Common myeloid progenitor, CD34-positive (primary cell): Measurements from ENCODE around the gene AGER.

ENCODE experiments used
- CTCF ChIA-PET: fragments of 350-600 bp; sonication (Branson Sonifier 250); formaldehyde crosslinking; loops from one replicate; lab custom pipeline; 2021; ENCODE audit warnings: antibody characterized with exemption; lab: Charles Lee
- POLR2A ChIA-PET: fragments of 350-600 bp; sonication (Branson Sonifier 250); formaldehyde crosslinking; loops from one replicate; lab custom pipeline; 2021; ENCODE audit warnings: antibody characterized with exemption; lab: Charles Lee
- DNase-seq, 3 donors: peaks; one replicate each; pipeline versions ENCODE4 v3.0.0 to v3.0.0-alpha.2; 2013
- H3K27ac ChIP-seq, 2 experiments: 1 replicate in 1 of 2; 2 replicates in 1 of 2; pipeline ENCODE4 v1.7.0; 2013; ENCODE audit warnings: inconsistent platforms in 2 of 2, low read length in 2 of 2, mild to moderate bottlenecking in 2 of 2, low read depth in 1 of 2, moderate library complexity in 1 of 2; ENCODE audit not compliant: severe bottlenecking in 2 of 2, insufficient read depth in 1 of 2, poor library complexity in 1 of 2
- H3K27me3 ChIP-seq, 5 experiments: replicated peaks in 2 of 5; 1 replicate in 3 of 5; 2 replicates in 2 of 5; pipeline versions ENCODE4 v1.6.1 to v1.7.0; 2013; ENCODE audit warnings: low read length in 4 of 5, mild to moderate bottlenecking in 2 of 5, moderate library complexity in 2 of 5, inconsistent platforms in 1 of 5; ENCODE audit not compliant: insufficient read depth in 5 of 5, control insufficient read depth in 4 of 5
- H3K36me3 ChIP-seq, 4 experiments: 1 replicate in 2 of 4; 2 replicates in 2 of 4; pipeline versions ENCODE4 v1.6.1 to v1.7.0; 2013; ENCODE audit warnings: low read length in 3 of 4, control low read depth in 1 of 4, mild to moderate bottlenecking in 1 of 4; ENCODE audit not compliant: control insufficient read depth in 4 of 4, insufficient read depth in 4 of 4
- H3K4me1 ChIP-seq, 4 experiments: 1 replicate in 3 of 4; 2 replicates in 1 of 4; pipeline versions ENCODE4 v1.6.1 to v1.7.1; 2013; ENCODE audit warnings: low read length in 3 of 4, mild to moderate bottlenecking in 3 of 4, control low read depth in 1 of 4, inconsistent platforms in 1 of 4, moderate library complexity in 1 of 4; ENCODE audit not compliant: control insufficient read depth in 4 of 4, insufficient read depth in 4 of 4; ENCODE audit errors: control extremely low read depth in 1 of 4
- H3K4me3 ChIP-seq, 7 experiments: 1 replicate in 4 of 7; 2 replicates in 3 of 7; pipeline versions ENCODE4 v1.5.1 to v1.7.0; 2013; ENCODE audit warnings: mild to moderate bottlenecking in 7 of 7, low read length in 6 of 7, moderate library complexity in 6 of 7, inconsistent platforms in 2 of 7, low read depth in 2 of 7, control low read depth in 1 of 7; ENCODE audit not compliant: insufficient read depth in 4 of 7, control insufficient read depth in 1 of 7; ENCODE audit errors: extremely low read depth in 1 of 7
- H3K9me3 ChIP-seq, 5 experiments: 1 replicate in 4 of 5; 2 replicates in 1 of 5; pipeline versions ENCODE4 v1.6.1 to v1.7.1; 2013; ENCODE audit warnings: low read length in 4 of 5, mild to moderate bottlenecking in 2 of 5, inconsistent platforms in 1 of 5, low read depth in 1 of 5, moderate library complexity in 1 of 5; ENCODE audit not compliant: control insufficient read depth in 4 of 5, insufficient read depth in 2 of 5; ENCODE audit errors: control extremely low read depth in 1 of 5
- WGBS: methylation state at CpG from one replicate; pipeline ENCODE4 v1.1.5; 2013; ENCODE audit not compliant: insufficient coverage; 5-methylcytosine and 5-hydroxymethylcytosine counted together

Gene AGER

GRCh38 chr6:32190911-32191677 lies 7.0 kb upstream of the AGER start:
- POLR2A ChIA-PET: interaction anchor here (1.2 to 1.7 kb wide), 3 partner anchors 8 to 36 kb away, joined by 3 to 6 read pairs (median 3); no protein-coding TSS in a partner anchor
- CTCF ChIA-PET: interaction anchor here (1.0 to 1.7 kb wide), 5 partner anchors 9 to 72 kb away, joined by 3 to 6 read pairs (median 3); no protein-coding TSS in a partner anchor
- Histone ChIP-seq H3K27ac (peak overlapping the region; percentile 87 to 93), H3K9me3 (no peaks in the 10 kb centered on the region), H3K4me3 (peak overlapping the region in 6 of 7 experiments; percentile 67 to 89 (median 79)), H3K27me3 (no peaks in the 10 kb centered on the region), H3K4me1 (peaks cover 22 to 84% (median 80%) of the 10 kb centered on the region in 4 experiments), H3K36me3 (peaks cover 0 to 27% (median 13%) of the 10 kb centered on the region in 4 experiments)
- no peak for DNase-seq
- WGBS: 85% methylated on average over 3 of the region's 8 CpGs

- ChIA-PET POLR2A (interaction anchor here (1.2 to 1.7 kb wide), 3 partner anchors 7 to 36 kb away, joined by 3 to 6 read pairs (median 3); no protein-coding TSS in a partner anchor), CTCF (interaction anchor here (0.8 to 2.9 kb wide), 6 partner anchors 8 to 25 kb away, joined by 3 to 9 read pairs (median 4); no protein-coding TSS in a partner anchor)
- DNase-seq: peak; percentile 88 to 93 (median 93)
- Histone ChIP-seq H3K36me3 (peaks cover 0 to 29% (median 15%) of the 10 kb centered on the region in 4 experiments), H3K4me3 (peak within 1 kb of the TSS; percentile 51 to 90 (median 82)), H3K9me3 (no peaks in the 10 kb centered on the region), H3K4me1 (peaks cover 22 to 81% (median 78%) of the 10 kb centered on the region in 4 experiments), H3K27ac (peak within 1 kb of the TSS; percentile 87 to 93), H3K27me3 (no peaks in the 10 kb centered on the region)
- WGBS: 0% methylated on average over 11 of the region's 23 CpGs
Measured at GRCh38 chr6:32190054-32190851, 6.2 kb upstream of the AGER start, which contains the start of gene PBX2. Gene PBX2 (minus strand): TSS chr6:32190202. CDS start chr6:32189915, 287 bp downstream.

DNA sequence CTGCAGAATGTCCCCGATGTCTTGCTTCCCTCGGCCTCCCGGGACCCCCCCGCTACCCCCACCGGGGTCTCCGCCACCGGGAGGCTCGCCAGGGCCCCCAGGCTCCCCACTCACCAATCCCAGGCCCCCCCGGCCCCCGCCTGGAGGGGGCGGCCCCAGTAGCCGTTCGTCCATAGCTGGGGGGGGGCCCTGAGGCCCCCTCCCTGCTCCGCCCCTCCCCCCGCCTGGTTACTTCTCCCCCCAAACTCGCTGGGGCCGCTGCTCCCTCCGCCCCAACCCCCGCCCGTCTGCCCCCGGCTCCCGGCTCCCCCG lies 5.6 kb upstream of the AGER start:
- WGBS: 0% methylated on average over 7 of the region's 23 CpGs
- Histone ChIP-seq H3K27ac (peak overlapping the region; percentile 87 to 93), H3K4me1 (peaks cover 18 to 75% (median 72%) of the 10 kb centered on the region in 4 experiments), H3K4me3 (peak overlapping the region; percentile 51 to 90 (median 82)), H3K36me3 (peaks cover 0 to 29% (median 15%) of the 10 kb centered on the region in 4 experiments), H3K27me3 (no peaks in the 10 kb centered on the region), H3K9me3 (no peaks in the 10 kb centered on the region)
- DNase-seq: no peak
- POLR2A ChIA-PET: interaction anchor here (1.1 to 1.7 kb wide), 3 partner anchors 10 to 35 kb away, joined by 3 to 6 read pairs (median 5); no protein-coding TSS in a partner anchor
- CTCF ChIA-PET: interaction anchor here (0.8 to 2.9 kb wide), 2 partner anchors 10 to 19 kb away, joined by 3 to 9 read pairs; no protein-coding TSS in a partner anchor

DNA sequence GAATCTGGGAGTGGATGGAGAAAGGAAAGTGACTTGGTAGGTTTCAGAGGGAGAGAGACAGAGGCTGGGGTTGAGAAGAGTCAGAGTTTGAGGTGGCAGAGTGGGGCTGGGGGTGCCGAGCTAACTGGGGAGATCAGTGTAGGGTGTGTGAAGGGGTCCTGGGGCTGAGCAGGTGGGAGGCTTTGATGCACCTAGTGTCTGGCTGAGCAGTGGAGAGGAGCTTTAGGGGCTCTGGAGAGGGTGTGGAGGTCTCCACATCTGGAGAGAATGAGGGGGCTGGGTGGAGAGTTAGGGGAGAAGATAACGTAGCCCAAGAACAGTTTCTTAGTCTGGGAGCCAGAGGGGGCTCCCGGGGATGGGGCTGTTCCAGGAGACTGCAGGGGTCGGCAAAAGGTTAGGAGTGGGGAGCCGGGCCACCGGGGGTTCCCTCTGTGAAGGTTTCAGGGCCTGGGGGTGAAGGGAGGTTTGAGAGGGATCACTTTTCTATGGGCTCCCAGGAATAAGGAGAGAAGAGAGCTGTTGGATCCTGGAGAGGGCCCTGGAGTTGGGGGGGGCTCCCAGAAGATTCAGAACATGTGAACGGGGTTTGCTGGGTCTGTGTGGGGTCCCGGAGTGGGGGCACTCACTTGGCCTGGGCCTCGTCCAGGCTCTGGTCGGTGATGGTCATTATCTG lies 5.2 kb upstream of the AGER start:
- 7% methylated on average over 5 of the region's 10 CpGs for WGBS
- POLR2A ChIA-PET: interaction anchor here (1.1 to 1.2 kb wide), 2 partner anchors 10 to 783 kb away, joined by 3 to 5 read pairs; no protein-coding TSS in a partner anchor

DNA sequence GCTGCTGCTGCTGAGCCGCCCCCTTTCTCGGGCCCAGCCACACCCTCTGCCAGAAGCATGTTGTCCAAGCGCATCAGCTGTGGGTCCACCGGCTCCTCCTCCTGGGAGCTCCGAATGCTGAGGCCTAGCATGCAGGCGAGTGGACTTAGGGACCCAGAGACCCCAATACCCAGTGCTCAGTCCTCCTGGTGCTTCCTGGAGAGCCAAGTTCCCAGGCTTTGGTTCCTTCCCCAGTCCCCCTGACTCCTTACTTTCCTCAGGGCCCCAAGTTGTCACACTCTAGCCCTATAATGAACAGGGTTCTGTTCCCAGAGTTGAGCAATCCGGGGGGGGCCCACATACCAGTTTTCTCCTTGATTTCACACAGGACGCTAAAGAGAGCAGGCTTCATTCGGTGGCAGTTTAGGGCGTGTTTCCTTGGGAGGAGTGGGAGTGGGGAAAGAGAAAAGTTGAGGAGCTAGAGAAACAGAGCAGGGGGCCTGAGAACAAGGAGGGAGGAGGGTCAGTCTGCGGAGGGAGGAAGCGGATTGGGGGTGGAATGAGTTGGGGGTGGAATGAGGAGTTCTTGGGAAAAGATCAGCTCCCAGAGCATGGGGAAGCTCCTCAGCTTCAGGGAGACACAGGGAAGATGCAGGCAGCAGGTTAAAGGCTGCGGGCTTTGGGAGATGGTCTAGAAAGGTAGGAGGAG lies 4.5 kb upstream of the AGER start:
- Histone ChIP-seq H3K27ac (peak overlapping the region; percentile 87 to 93), H3K4me1 (peaks cover 9 to 63% (median 61%) of the 10 kb centered on the region in 4 experiments), H3K9me3 (no peaks in the 10 kb centered on the region), H3K36me3 (peaks cover 5 to 39% (median 19%) of the 10 kb centered on the region in 4 experiments), H3K4me3 (peak overlapping the region; percentile 51 to 90 (median 82)), H3K27me3 (no peaks in the 10 kb centered on the region)
- 34% methylated on average over 5 of the region's 13 CpGs for WGBS
- ChIA-PET CTCF (interaction anchor here (2.9 kb wide), 1 partner anchor 9 kb away, joined by 9 read pairs; no protein-coding TSS in a partner anchor), POLR2A (interaction anchor here (1.1 to 1.2 kb wide), 2 partner anchors 9 to 783 kb away, joined by 3 to 5 read pairs; no protein-coding TSS in a partner anchor)
- DNase-seq: no peak

More for the DNA sequence above, 5.2 kb upstream of the AGER start:
- H3K4me1 ChIP-seq: peaks cover 15 to 70% (median 68%) of the 10 kb centered on the region in 4 experiments
- no peak for DNase-seq
- H3K27me3 ChIP-seq: no peaks in the 10 kb centered on the region
- H3K4me3 ChIP-seq: peak overlapping the region; percentile 51 to 90 (median 82)
- CTCF ChIA-PET: interaction anchor here (2.9 kb wide), 1 partner anchor 10 kb away, joined by 9 read pairs; no protein-coding TSS in a partner anchor
- H3K36me3 ChIP-seq: peaks cover 2 to 32% (median 17%) of the 10 kb centered on the region in 4 experiments
- no peaks in the 10 kb centered on the region for H3K9me3 ChIP-seq
- H3K27ac ChIP-seq: peak overlapping the region; percentile 87 to 93
